HG03025 (cell line): ENCODE data around the gene CMIP.

ENCODE experiments used
- ATAC-seq: cut with Tn5 transposase; IDR thresholded peaks from one replicate; pipeline ENCODE4 v1.9.1; 2021; ENCODE audit warnings: mild to moderate bottlenecking, moderate library complexity; ENCODE audit not compliant: unreplicated experiment, low FRiP score

Gene CMIP

DNA sequence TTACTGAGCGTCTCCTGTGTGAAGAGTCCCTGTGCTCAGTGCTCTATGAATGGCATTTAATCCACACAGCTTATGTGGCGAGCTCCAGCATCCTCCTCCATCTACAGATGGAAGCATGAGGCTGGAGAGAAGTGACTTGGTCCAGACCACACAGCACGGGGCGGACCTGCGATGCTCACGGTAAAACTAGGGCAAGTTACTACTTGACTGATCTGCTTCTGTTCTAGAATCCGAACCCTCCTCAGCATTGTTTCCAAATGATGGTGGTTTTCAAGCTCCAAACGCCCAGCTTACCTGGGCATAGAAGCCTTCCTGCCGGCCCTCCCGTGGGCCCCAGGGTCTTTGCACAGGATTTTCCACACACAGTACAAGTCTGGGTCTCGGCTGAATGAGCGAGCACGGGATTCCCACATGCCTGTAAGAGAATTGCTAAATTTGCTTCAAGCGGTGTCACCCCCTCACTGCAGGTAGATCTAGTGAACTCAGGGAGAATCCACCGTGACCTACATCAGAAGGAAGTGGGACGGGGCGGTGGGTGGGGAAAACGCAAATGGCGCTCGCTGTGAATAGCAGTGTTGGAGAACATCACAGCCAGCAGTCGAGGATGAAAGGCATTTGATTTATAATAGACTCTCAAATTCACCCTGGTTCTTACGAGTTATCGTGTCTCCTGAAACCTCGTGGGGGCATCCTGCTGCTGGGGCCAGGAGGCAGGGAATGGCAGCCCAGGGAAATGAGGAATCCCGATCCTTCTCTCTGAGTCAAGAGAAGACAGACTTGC lies 101.1 kb downstream of the CMIP start:
- no peak for ATAC-seq

DNA sequence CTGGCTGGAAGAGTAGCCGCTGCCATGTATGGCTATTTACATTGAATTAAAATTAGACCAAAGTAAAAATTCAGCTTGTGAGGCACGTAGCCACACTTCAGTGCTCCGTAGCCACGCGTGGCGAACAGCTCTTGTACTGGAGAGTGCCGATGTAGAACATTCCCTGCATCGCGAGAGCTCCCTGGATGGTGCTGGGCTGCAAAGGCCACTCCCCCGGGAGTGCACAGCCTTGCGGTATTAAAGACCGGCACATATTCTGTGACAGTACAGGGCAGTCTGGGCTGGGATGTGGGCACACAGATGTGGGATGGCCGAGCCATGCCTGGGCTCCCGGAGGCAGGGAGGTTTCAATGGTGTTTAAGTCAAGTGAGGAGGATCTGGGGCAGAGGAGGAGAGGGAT lies 102.2 kb downstream of the CMIP start:
- no peak for ATAC-seq

DNA sequence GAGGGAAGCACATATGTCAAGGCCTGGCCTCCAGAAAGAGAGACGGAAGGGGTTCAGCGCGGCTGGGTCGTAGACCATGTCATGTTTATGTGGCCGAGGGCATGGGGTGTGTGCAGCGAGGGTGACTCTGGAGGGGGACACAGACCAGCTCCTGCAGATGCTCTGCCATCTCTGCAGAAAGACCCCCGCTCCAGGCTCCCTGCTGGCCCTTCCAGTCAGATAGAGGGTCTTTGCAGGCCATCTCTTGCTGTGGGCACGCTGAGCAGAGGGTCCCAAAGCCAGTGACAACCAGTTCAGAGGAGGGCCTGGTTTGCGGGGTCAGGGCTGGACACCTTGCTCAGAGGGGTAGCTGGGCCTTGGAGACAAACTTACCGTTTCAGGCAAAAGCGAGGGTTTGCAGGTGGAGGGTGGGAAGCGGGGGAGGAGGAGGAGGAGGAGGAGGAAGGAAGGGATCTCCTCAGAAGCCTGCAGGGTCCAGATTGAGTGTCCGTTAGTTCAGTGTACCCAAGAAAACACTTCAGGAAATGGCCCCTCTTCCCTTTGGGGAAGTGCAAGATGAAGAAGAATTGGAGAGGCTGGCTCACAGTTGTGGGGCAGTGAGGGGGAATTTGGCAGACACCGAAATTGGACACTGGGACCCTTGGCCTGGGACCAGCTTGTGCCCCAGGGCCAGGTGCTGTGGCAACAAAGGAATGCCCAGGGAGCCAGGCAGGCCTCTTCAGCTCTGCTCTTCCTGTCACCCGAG lies 102.8 kb downstream of the CMIP start:
- no peak for ATAC-seq

- no peak for ATAC-seq
These were observed 103.3 kb downstream of the CMIP start for GRCh38 chr16:81547939-81548216.

DNA sequence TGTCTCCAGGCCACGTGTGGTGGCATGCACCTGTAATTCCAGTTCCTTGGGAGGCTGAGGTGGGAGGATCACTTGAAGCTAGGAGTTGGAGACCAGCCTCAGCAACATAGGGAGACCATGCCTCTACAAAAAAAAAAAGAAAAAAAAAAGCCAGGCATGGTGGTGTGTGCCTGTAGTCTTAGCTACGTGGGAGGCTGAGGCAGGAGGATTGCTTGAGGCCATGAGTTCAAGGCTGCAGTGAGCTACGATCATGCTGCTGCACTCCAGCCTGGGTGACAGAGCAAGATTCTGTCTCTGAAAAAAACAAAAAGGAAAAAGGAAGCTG lies 103.9 kb downstream of the CMIP start:
- no peak for ATAC-seq

- no peak for ATAC-seq
These were observed 104.4 kb downstream of the CMIP start for GRCh38 chr16:81548876-81549546.

DNA sequence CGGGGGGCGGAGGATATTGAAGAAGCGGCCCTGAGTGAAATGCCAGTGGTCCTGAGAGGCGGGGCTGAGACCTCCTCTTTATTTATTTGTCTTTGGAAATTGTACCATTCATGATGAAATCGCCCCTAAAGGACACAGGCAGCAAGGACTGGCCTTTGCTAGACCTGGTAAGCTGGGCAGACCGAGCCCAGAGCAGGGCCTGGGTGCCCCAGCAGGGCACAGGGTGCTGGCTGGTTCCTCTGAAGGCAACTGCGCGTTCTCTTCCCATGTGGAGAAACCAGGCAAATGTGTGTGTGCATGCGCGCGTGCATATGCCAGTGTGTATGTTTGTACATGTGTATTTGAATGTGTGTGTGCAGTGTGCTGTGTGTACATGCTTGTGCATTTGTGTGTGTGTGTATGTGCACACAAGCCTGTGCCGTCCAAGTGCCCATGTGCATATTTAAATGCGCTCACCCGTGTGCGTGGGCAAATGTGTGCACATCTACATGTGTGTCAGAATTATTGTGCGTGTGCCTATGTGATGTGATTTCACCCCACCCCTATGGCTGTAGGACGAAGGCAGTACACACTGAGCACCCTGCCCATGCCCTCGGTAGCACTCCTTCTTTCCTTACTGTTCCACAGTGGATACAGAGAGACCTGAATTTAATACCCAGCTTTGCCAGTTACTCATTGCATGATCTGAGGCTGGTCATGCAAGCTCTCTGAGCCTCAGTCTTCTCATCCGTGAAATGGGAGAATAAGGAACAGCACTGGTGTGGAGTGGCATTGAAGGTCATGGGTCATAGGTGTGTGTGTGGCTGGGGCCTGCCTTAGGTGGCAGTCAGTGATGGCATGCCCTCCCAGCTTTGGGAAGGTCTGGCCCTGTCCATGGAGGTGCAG lies 105.2 kb downstream of the CMIP start:
- no peak for ATAC-seq

GRCh38 chr16:81550432-81550808 lies 105.8 kb downstream of the CMIP start:
- ATAC-seq, result no peak

- ATAC-seq, result no peak
These were observed 106.7 kb downstream of the CMIP start for GRCh38 chr16:81551151-81551808.

- ATAC-seq, result no peak
These were observed 107.3 kb downstream of the CMIP start for GRCh38 chr16:81551821-81552304.

GRCh38 chr16:81552743-81553079 lies 108.1 kb downstream of the CMIP start:
- ATAC-seq, result no peak

DNA sequence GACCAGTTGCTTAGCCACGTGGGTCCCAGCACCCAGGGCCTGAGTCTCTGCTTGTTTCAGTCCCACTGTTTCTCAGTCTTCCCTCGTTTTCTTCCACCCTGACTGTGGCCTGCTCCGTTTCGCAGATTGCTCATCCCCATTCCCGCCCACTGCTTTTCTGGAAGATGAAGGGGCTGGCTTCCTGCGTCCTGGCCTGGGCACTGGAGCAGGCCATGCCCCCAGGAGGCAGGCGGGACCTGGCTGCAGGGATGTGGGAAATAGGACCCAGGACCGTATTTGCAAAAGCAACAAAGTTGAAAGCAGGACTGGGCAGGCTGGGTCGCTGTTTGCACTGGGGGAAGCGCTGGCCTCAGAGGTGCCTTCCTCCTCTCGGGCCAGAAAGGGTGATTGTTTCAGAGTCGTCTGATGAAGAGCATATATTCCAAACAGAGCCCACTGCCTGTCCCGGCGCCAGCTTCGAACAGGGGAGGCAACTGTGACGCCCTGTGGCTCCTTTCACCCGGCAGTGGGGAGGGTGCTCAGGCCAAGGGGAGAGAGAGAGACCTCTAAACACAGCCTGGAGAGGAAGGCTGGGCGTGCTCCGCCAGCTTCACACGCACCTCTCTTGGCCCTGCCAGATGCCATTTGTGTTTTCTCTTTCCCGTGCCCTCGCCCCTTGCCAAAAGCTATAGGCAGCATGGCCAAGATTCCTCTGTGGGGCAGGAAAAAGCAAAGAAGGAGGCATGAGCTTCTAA lies 108.6 kb downstream of the CMIP start:
- no peak for ATAC-seq

DNA sequence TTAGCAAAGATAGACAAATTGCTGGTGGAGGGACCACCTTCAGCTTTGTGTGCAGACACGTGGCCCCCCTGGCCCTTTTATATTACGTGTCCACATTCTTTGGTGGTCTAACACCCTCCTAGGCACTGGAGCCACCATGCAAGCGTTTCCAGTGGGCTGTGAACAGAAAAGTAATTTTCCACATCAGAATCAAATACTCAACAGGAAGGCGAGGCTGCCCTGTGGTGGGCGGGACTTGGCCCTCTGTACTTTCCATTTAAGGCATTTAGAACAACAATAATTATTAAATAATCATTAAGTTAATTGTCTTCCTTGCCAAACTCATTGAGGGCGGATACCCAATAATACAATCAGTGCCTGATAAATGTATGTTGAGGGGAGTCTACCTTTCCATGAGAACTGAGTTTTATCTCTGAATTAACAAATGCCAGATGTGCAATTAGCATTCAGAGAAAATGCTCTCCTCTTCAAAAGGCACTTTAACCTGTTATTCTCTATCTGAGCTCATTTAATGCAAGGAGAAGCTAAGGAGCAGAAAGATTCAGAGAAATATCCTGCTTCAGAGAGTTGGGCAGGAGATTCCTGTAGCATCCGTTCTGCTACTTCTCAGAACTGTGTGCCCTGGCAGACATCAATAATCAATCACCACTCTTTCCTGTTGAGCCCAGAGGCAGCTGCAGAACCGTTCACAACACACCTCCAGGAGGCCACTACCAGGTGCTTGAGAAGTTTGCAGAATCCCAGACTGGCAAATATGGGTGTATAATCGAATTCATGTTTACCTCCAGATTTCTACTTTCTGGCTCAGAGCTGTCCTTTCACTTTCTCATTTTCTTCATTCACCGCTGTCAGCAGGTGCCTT lies 109.4 kb downstream of the CMIP start:
- ATAC-seq, result no peak

DNA sequence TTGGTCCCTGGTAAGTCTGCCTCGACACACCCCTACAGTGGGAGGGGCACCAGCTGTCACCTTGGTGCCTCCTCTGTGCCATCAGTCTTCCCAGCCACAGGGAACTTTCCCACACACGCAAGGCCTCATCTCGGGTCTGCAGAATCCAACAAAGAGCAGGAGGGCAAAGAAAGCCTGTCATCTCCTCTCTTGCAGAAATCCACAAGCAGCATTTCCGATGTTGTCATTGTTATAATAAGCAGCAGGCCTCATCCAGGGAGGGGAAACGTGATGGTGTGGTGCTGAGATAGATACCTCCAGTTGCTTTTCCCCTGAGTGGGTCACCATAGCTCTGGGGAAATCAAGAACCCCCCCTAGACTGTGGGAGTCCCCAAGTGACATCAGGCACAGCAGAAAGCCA lies 110.4 kb downstream of the CMIP start:
- no peak for ATAC-seq

DNA sequence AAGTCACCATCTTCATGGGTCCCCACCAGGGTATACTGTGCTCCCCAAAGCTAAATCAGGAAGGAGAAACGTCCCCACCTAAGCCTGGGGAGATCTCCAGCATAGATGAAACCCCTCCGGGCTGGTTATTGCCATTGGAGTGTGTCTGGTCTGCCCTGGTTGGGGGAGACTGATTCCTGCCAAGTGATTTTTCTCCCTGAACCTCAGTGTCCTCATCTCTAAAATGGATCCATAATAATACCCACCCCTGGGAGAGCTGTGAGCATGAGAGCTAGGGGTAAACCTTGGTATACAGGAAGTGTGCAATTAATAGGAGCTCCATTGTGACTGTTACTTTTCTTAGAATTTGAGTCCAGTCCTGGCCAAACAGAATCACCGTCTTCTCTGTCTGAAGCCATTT lies 111.1 kb downstream of the CMIP start:
- no peak for ATAC-seq

DNA sequence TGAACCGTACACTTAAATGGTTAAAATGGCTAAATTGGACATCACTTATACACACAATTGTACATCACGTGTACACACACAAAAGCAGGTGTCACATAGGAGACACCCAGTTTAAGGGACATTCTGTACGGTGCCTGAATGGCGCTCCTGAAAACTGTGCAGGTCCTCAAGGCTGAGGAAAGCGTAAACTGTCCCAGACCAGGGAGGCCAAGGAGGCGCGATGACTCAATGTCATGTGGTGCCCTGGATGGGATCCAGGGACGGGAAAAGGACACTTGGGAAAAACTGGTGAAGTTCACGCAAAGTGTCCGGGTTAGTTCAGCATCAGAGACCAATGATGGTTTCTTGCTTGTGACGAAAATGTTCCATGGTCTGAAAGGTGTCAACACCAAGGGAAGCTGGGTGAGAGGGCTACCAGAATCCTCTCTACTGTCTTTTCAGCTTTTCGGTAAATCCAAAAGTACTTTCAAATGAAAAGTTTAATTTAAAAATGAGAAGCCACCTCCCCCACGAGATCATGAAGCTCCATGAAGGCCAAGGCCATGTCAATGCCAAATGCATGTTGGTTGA lies 112.2 kb downstream of the CMIP start:
- no peak for ATAC-seq

- ATAC-seq, result no peak
These were observed 113.5 kb downstream of the CMIP start for GRCh38 chr16:81558077-81558443.

GRCh38 chr16:81558444-81559175 lies 114.0 kb downstream of the CMIP start:
- no peak for ATAC-seq
